Thoracic aorta (tissue), 2 donors: ENCODE measurements around the gene NPPA. TPM values are rescaled to one million over a fixed set of nuclear protein-coding genes. Genes with fewer than 3 reads are reported as not detected.

Source experiments
- total RNA-seq, 2 donors: library from RNA; depleted of rRNA; stranded (reverse); fragments of >200 nt; gene quantifications; one replicate each; pipeline versions ENCODE4 v1.1.0 to v1.2.3, GENCODE V29; 2016

The NPPA gene
- total RNA-seq, 2 donors from 2014 or later: not detected

Other genes with a start within 250 kb of the NPPA start
- gene FBXO2, start 193.4 kb downstream of the NPPA start, total RNA-seq: 10 to 100 TPM in 1 of 2 donors, 1 to 10 TPM in 1; 3.8 to 12.9 TPM
- 10 to 100 TPM; 21.9 to 35.2 TPM for gene FBXO44, start 192.9 kb downstream of the NPPA start, total RNA-seq
- gene FBXO6, start 183.6 kb downstream of the NPPA start, total RNA-seq: 10 to 100 TPM in 1 of 2 donors, 1 to 10 TPM in 1; 9.4 to 11.5 TPM
- 10 to 100 TPM; 26.9 to 27.3 TPM for gene MAD2L2, start 166.6 kb downstream of the NPPA start, total RNA-seq
- gene DRAXIN, start 156.1 kb downstream of the NPPA start, total RNA-seq: under 1 TPM in 1 of 2 donors, not detected in 1; 0.35 TPM
- gene AGTRAP, start 111.6 kb downstream of the NPPA start, total RNA-seq: 10 to 100 TPM; 44.1 to 44.2 TPM
- 1 to 10 TPM in 1 of 2 donors, not detected in 1; 4.2 TPM for gene C1orf167, start 85.6 kb downstream of the NPPA start, total RNA-seq
- gene MTHFR, start 41.8 kb downstream of the NPPA start, total RNA-seq: 10 to 100 TPM; 30.3 to 81.4 TPM
- gene CLCN6, start 41.6 kb downstream of the NPPA start, total RNA-seq: 10 to 100 TPM; 27.5 to 31.5 TPM
- not detected for gene NPPB, start 11.2 kb upstream of the NPPA start, total RNA-seq
- gene KIAA2013, start 78.6 kb upstream of the NPPA start, total RNA-seq: 100 to 1,000 TPM in 1 of 2 donors, 10 to 100 TPM in 1; 86.1 to 110 TPM
- gene PLOD1, start 86.9 kb upstream of the NPPA start, total RNA-seq: 100 to 1,000 TPM in 1 of 2 donors, 10 to 100 TPM in 1; 71.3 to 123 TPM
- 10 to 100 TPM; 48.7 to 50.1 TPM for gene MFN2, start 132.7 kb upstream of the NPPA start, total RNA-seq
- 10 to 100 TPM; 33.7 to 53.1 TPM for gene MIIP, start 171.7 kb upstream of the NPPA start, total RNA-seq
- under 1 TPM; 0.49 to 0.54 TPM for gene TNFRSF8, start 215.5 kb upstream of the NPPA start, total RNA-seq